ENCODE data around the gene KRT32.

DNA sequence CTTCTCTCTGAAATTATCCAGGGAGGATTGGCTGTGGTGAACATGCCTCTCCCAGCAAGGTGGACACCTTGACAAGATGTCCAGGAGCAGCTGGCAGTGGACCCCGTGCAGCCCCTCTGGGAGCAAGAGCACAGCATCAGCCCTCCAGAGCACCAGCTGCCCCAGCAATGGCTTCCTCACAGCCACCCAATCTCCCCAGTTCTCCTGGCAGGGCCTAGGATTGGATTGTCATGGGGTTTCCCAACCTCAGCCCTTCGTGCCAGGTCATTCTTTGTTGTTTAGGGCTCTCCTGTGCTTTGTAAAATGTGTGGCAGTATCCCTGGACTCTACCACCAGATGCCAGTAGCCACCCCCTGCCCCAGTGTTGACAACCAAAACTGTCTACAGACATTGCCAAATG is 24.3 kb upstream of the KRT32 start:
- TF ChIP-seq POLR2A (IDR thresholded peaks at IDR 0.05; ENCODE audit: low read length) (no peak), GATA1 (IDR thresholded peaks at IDR 0.05; ENCODE audit: low read depth, low read length) (no peak)
